ENCODE results near the gene MRI1.

Gene MRI1

DNA sequence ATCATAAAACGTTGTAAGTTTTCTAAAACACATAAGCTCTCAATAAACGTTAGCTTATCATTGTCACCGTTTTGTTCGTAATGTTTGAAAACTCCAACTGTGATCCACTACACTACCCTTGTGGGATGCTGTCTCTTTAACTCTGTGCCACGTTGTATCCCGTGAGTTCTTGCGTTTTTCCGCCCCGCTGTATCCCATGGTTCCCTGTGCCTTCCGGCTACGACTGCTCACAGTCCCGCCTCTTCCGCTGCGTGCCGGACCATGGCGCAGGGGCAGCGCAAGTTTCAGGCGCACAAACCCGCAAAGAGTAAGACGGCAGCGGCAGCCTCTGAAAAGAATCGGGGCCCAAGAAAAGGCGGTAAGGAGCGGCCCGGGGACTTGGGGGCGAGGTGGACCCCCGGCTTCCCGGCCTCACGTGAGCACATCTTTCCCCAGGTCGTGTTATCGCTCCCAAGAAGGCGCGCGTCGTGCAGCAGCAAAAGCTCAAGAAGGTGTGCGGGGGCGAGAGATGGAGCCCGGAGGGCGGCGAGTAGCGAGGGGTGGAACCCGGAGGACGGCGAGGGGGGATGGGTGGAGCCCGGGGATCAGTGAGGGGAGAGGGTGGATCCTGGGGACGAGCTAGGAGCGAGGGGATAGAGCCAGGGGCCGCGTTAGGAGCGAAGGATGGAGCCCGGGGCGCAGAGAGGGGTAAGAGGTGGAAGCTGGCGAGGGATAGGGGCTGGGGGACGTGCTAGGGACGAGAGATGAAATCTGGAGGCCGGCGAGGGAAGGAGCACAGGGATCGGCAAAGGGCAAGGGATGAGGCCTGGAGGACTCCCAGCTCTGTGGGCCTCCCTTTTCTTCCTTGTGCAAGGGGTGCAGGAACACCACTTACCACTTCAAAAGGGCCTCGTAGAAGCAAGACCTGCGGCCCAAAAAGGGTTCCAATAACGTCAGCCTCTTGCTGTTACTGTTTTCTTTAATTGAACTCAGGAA, 10.2 kb downstream of the MRI1 start, which contains the start of gene C19orf53:
C19orf53 (plus strand) TSS at position 240 of the 975 bp plus-strand sequence; CDS start at position 262, 22 bp downstream.
- TF ChIP-seq, protein P1, sequence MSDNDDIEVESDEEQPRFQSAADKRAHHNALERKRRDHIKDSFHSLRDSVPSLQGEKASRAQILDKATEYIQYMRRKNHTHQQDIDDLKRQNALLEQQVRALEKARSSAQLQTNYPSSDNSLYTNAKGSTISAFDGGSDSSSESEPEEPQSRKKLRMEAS (IDR thresholded peaks at IDR 0.05): peak; percentile 98
- TF ChIP-seq TAF1 (IDR thresholded peaks at IDR 0.05; ENCODE audit: low read depth): peak; percentile 83
- TF ChIP-seq YY1 (IDR thresholded peaks at IDR 0.05; ENCODE audit: low read depth): peak; percentile 92
- TF ChIP-seq, protein P2, sequence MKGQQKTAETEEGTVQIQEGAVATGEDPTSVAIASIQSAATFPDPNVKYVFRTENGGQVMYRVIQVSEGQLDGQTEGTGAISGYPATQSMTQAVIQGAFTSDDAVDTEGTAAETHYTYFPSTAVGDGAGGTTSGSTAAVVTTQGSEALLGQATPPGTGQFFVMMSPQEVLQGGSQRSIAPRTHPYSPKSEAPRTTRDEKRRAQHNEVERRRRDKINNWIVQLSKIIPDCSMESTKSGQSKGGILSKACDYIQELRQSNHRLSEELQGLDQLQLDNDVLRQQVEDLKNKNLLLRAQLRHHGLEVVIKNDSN (IDR thresholded peaks at IDR 0.05): peak; percentile 72; the same call in 1 of the 2 replicates
- TF ChIP-seq, protein P3, sequence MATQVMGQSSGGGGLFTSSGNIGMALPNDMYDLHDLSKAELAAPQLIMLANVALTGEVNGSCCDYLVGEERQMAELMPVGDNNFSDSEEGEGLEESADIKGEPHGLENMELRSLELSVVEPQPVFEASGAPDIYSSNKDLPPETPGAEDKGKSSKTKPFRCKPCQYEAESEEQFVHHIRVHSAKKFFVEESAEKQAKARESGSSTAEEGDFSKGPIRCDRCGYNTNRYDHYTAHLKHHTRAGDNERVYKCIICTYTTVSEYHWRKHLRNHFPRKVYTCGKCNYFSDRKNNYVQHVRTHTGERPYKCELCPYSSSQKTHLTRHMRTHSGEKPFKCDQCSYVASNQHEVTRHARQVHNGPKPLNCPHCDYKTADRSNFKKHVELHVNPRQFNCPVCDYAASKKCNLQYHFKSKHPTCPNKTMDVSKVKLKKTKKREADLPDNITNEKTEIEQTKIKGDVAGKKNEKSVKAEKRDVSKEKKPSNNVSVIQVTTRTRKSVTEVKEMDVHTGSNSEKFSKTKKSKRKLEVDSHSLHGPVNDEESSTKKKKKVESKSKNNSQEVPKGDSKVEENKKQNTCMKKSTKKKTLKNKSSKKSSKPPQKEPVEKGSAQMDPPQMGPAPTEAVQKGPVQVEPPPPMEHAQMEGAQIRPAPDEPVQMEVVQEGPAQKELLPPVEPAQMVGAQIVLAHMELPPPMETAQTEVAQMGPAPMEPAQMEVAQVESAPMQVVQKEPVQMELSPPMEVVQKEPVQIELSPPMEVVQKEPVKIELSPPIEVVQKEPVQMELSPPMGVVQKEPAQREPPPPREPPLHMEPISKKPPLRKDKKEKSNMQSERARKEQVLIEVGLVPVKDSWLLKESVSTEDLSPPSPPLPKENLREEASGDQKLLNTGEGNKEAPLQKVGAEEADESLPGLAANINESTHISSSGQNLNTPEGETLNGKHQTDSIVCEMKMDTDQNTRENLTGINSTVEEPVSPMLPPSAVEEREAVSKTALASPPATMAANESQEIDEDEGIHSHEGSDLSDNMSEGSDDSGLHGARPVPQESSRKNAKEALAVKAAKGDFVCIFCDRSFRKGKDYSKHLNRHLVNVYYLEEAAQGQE (IDR thresholded peaks at IDR 0.05; ENCODE audit: low read depth): no peak
- no peak for TF ChIP-seq CEBPB (IDR thresholded peaks at IDR 0.05)
- peak; percentile 47; the same call in 1 of the 2 replicates for TF ChIP-seq EP300 (IDR thresholded peaks at IDR 0.05; ENCODE audit: borderline replicate concordance)
- 0 out of 2 replicates have a peak, but pooled peaks have one; percentile 38 for TF ChIP-seq TEAD4 (IDR thresholded peaks at IDR 0.05)
- TF ChIP-seq FOXM1 (IDR thresholded peaks at IDR 0.05; ENCODE audit: borderline replicate concordance, low read depth): no peak
- peak; percentile 81 for TF ChIP-seq EGR1 (IDR thresholded peaks at IDR 0.05)
- TF ChIP-seq ZBTB7A (IDR thresholded peaks at IDR 0.05; ENCODE audit: low read depth): no peak
- no peak; the same call in 1 of the 2 replicates for TF ChIP-seq RAD21 (IDR thresholded peaks at IDR 0.05; ENCODE audit: low read depth)
- peak; percentile 84 for TF ChIP-seq CREB1 (IDR thresholded peaks at IDR 0.05; ENCODE audit: low read depth)
- TF ChIP-seq NFIC (IDR thresholded peaks at IDR 0.05): peak; percentile 47; the same call in 1 of the 2 replicates
- TF ChIP-seq TCF12 (IDR thresholded peaks at IDR 0.05; ENCODE audit: low read depth): peak; percentile 76; the same call in 1 of the 2 replicates

DNA sequence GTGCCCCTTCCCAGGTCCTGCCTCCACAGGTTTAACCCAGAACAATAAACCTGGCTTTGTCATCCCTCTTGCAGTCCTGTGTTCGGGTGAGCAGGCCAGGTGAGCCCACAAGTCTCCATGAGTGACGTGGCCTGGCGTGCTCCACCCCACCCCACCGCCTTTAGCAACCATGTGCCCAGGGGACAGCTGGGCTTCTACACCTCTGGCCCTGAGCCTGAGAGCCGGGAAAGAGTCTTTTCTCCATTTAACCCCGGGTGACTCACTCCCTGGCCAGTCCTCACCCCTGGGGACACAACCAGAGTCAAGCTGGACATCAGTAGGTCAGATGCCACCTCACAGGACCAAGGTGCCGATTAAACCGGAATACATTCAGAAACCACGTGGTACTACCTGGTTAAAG, 14.1 kb downstream of the MRI1 start:
- no peak for TF ChIP-seq CEBPB (IDR thresholded peaks at IDR 0.05)
- TF ChIP-seq YY1 (IDR thresholded peaks at IDR 0.05; ENCODE audit: low read depth): no peak

DNA sequence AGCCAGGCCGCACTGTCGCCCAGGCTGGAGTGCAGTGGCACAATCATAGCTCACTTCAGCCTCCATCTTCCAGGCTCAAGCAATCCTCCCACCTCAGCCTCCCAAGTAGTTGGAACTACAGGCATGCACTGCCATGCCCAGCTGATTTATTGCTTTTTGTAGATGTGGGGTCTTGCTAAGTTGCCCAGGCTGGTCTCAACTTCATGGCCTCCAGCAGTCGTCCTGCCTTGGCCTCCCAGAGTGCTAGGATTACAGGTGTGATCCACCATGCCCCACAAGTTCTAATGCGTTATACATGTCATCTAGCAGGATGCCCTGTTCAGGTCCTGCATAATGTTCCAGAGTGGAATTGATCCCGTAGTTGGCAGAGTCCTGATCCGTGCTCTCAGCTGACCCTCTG, 14.5 kb downstream of the MRI1 start:
- TF ChIP-seq, protein P3 (IDR thresholded peaks at IDR 0.05; ENCODE audit: low read depth): no peak
- TF ChIP-seq EP300 (IDR thresholded peaks at IDR 0.05; ENCODE audit: borderline replicate concordance) (no peak), TCF12 (IDR thresholded peaks at IDR 0.05; ENCODE audit: low read depth) (no peak), ZBTB7A (IDR thresholded peaks at IDR 0.05; ENCODE audit: low read depth) (no peak), RAD21 (IDR thresholded peaks at IDR 0.05; ENCODE audit: low read depth) (no peak), YY1 (IDR thresholded peaks at IDR 0.05; ENCODE audit: low read depth) (no peak), TEAD4 (IDR thresholded peaks at IDR 0.05) (no peak), TAF1 (IDR thresholded peaks at IDR 0.05; ENCODE audit: low read depth) (no peak), EGR1 (IDR thresholded peaks at IDR 0.05) (no peak), CEBPB (IDR thresholded peaks at IDR 0.05) (no peak), CREB1 (IDR thresholded peaks at IDR 0.05; ENCODE audit: low read depth) (no peak), FOXM1 (IDR thresholded peaks at IDR 0.05; ENCODE audit: borderline replicate concordance, low read depth) (no peak), NFIC (IDR thresholded peaks at IDR 0.05) (no peak)
- TF ChIP-seq, protein P1 (IDR thresholded peaks at IDR 0.05): no peak
- TF ChIP-seq, protein P2 (IDR thresholded peaks at IDR 0.05): no peak

DNA sequence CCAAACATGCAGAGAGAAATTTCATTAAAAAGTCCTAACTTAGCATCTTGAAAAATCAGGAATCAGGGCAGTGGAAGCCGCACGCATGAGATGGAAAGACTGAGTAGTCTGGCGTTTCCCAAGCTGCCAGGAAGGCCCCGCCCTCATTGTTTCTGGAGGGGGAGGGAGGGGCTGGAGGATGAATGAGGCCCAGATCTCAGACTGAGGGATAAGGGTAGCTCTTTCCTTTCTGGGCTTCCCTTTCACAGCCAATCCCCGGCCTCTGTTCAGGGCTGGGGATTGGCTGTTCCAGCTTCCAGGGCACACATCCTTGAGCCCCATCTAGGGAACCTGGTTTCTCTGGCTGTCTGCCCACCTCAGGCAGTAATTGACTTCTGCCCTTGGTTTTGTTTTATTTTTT, 17.2 kb downstream of the MRI1 start:
- peak; percentile 38 for TF ChIP-seq NFIC (IDR thresholded peaks at IDR 0.05)
- TF ChIP-seq CREB1 (IDR thresholded peaks at IDR 0.05; ENCODE audit: low read depth): no peak

DNA sequence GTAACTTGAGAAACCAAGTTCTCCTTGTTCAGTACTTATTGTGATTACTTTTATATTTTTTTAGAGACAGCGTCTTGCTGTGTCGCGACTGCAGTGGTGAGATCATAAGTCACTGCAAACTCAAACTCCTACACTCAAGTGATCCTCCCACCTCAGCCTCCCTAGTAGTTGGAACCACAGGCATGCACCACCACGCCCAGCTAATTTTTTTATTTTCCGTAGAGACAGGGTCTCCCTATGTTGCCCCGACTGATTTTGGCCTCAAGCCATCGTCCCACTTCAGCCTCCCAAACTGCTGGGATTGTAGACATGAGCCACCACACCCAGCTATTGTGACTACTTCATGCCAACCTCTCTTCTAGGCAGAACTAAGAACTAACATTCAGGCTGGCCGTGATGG, 18.2 kb downstream of the MRI1 start:
- TF ChIP-seq EGR1 (IDR thresholded peaks at IDR 0.05) (no peak), NFIC (IDR thresholded peaks at IDR 0.05) (0 out of 2 replicates have a peak, but pooled peaks have one; percentile 20), TEAD4 (IDR thresholded peaks at IDR 0.05) (no peak), ZBTB7A (IDR thresholded peaks at IDR 0.05; ENCODE audit: low read depth) (no peak), RAD21 (IDR thresholded peaks at IDR 0.05; ENCODE audit: low read depth) (no peak)
- TF ChIP-seq, protein P1 (IDR thresholded peaks at IDR 0.05): no peak

Measured in Ishikawa (cell line).